GM21381 (cell line): Measurements from ENCODE around the gene NAIF1.
"Not testable (repeated sequence)": the region's sequence is repeated elsewhere in the genome, so short reads cannot be mapped to it uniquely, and the experiment has no call there.

Source experiments
- ATAC-seq: cut with Tn5 transposase; IDR thresholded peaks from one replicate; pipeline ENCODE4 v1.9.1; 2021; ENCODE audit warnings: mild to moderate bottlenecking, moderate library complexity; ENCODE audit not compliant: unreplicated experiment

The NAIF1 gene

GRCh38 chr9:128088253-128088945 is 21.3 kb upstream of the NAIF1 start:
- ATAC-seq: no peak

GRCh38 chr9:128087262-128087661 is 20.1 kb upstream of the NAIF1 start:
- no peak for ATAC-seq

GRCh38 chr9:128085943-128086342 is 18.8 kb upstream of the NAIF1 start:
- no peak for ATAC-seq

- no peak for ATAC-seq
Observed at GRCh38 chr9:128084746-128085145, 17.6 kb upstream of the NAIF1 start.

- ATAC-seq: no peak
Observed at GRCh38 chr9:128082151-128082550, 15.0 kb upstream of the NAIF1 start.

- no peak for ATAC-seq
Observed at GRCh38 chr9:128081056-128081455, 13.9 kb upstream of the NAIF1 start.

GRCh38 chr9:128080206-128080605 is 13.1 kb upstream of the NAIF1 start:
- no peak for ATAC-seq

GRCh38 chr9:128078504-128079434 is 11.6 kb upstream of the NAIF1 start:
- ATAC-seq: no peak

- ATAC-seq: no peak
Observed at GRCh38 chr9:128077847-128078503, 10.9 kb upstream of the NAIF1 start.

GRCh38 chr9:128073253-128073886 is 6.2 kb upstream of the NAIF1 start:
- no peak for ATAC-seq

- no peak for ATAC-seq
Observed at GRCh38 chr9:128072144-128073021, 5.3 kb upstream of the NAIF1 start.

- ATAC-seq: not testable (repeated sequence)
Observed at GRCh38 chr9:128071475-128071874, 4.4 kb upstream of the NAIF1 start.

GRCh38 chr9:128070874-128071273 is 3.8 kb upstream of the NAIF1 start:
- no peak for ATAC-seq

GRCh38 chr9:128068386-128069205 is 1.5 kb upstream of the NAIF1 start:
- peak; percentile 5 for ATAC-seq

- ATAC-seq: peak; percentile 69
Observed at GRCh38 chr9:128067645-128068385, 695 bp upstream of the NAIF1 start, which contains the start of gene SLC25A25. SLC25A25 (plus strand) TSS chr9:128068232; CDS start chr9:128068320, 88 bp downstream.

GRCh38 chr9:128065907-128066712 is 1.0 kb downstream of the NAIF1 start:
- ATAC-seq: no peak
